ENCODE measurements around the gene VASP.

The VASP gene

DNA sequence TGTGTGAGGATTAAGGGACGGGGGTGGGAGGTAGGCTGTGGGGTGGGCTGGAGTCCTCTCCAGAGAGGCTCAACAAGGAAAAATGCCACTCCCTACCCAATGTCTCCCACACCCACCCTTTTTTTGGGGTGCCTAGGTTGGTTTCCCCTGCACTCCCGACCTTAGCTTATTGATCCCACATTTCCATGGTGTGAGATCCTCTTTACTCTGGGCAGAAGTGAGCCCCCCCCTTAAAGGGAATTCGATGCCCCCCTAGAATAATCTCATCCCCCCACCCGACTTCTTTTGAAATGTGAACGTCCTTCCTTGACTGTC, 34.0 kb upstream of the VASP start (continued):
- TF ChIP-seq ZFP30 (CRISPR knock-in tag; IDR thresholded peaks at IDR 0.05): no peak
- TF ChIP-seq CSDC2 (CRISPR knock-in tag; IDR thresholded peaks at IDR 0.05): no peak
- no peak for TF ChIP-seq ARNTL (CRISPR knock-in tag; IDR thresholded peaks at IDR 0.05; ENCODE audit: borderline replicate concordance, low read depth)
- TF ChIP-seq PPARA (CRISPR knock-in tag; IDR thresholded peaks at IDR 0.05; ENCODE audit: borderline replicate concordance): no peak

DNA sequence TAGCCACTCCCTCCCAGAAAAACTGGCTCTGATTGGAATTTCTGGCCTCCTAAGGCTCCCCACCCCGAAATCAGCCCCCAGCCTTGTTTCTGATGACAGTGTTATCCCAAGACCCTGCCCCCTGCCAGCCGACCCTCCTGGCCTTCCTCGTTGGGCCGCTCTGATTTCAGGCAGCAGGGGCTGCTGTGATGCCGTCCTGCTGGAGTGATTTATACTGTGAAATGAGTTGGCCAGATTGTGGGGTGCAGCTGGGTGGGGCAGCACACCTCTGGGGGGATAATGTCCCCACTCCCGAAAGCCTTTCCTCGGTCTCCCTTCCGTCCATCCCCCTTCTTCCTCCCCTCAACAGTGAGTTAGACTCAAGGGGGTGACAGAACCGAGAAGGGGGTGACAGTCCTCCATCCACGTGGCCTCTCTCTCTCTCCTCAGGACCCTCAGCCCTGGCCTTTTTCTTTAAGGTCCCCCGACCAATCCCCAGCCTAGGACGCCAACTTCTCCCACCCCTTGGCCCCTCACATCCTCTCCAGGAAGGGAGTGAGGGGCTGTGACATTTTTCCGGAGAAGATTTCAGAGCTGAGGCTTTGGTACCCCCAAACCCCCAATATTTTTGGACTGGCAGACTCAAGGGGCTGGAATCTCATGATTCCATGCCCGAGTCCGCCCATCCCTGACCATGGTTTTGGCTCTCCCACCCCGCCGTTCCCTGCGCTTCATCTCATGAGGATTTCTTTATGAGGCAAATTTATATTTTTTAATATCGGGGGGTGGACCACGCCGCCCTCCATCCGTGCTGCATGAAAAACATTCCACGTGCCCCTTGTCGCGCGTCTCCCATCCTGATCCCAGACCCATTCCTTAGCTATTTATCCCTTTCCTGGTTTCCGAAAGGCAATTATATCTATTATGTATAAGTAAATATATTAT, 33.3 kb upstream of the VASP start:
- no peak for ATAC-seq
- TF ChIP-seq, protein P1, sequence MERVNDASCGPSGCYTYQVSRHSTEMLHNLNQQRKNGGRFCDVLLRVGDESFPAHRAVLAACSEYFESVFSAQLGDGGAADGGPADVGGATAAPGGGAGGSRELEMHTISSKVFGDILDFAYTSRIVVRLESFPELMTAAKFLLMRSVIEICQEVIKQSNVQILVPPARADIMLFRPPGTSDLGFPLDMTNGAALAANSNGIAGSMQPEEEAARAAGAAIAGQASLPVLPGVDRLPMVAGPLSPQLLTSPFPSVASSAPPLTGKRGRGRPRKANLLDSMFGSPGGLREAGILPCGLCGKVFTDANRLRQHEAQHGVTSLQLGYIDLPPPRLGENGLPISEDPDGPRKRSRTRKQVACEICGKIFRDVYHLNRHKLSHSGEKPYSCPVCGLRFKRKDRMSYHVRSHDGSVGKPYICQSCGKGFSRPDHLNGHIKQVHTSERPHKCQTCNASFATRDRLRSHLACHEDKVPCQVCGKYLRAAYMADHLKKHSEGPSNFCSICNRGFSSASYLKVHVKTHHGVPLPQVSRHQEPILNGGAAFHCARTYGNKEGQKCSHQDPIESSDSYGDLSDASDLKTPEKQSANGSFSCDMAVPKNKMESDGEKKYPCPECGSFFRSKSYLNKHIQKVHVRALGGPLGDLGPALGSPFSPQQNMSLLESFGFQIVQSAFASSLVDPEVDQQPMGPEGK (CRISPR knock-in tag; IDR thresholded peaks at IDR 0.05; ENCODE audit: borderline replicate concordance): peak; percentile 11; the same call in 1 of the 2 replicates
- TF ChIP-seq ZFP30 (CRISPR knock-in tag; IDR thresholded peaks at IDR 0.05) (no peak), ESRRG (CRISPR knock-in tag; IDR thresholded peaks at IDR 0.05) (no peak)
- TF ChIP-seq, protein P2, sequence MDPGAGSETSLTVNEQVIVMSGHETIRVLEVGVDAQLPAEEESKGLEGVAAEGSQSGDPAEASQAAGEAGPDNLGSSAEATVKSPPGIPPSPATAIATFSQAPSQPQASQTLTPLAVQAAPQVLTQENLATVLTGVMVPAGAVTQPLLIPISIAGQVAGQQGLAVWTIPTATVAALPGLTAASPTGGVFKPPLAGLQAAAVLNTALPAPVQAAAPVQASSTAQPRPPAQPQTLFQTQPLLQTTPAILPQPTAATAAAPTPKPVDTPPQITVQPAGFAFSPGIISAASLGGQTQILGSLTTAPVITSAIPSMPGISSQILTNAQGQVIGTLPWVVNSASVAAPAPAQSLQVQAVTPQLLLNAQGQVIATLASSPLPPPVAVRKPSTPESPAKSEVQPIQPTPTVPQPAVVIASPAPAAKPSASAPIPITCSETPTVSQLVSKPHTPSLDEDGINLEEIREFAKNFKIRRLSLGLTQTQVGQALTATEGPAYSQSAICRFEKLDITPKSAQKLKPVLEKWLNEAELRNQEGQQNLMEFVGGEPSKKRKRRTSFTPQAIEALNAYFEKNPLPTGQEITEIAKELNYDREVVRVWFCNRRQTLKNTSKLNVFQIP (CRISPR knock-in tag; IDR thresholded peaks at IDR 0.05; ENCODE audit: borderline replicate concordance, low read depth): no peak

DNA sequence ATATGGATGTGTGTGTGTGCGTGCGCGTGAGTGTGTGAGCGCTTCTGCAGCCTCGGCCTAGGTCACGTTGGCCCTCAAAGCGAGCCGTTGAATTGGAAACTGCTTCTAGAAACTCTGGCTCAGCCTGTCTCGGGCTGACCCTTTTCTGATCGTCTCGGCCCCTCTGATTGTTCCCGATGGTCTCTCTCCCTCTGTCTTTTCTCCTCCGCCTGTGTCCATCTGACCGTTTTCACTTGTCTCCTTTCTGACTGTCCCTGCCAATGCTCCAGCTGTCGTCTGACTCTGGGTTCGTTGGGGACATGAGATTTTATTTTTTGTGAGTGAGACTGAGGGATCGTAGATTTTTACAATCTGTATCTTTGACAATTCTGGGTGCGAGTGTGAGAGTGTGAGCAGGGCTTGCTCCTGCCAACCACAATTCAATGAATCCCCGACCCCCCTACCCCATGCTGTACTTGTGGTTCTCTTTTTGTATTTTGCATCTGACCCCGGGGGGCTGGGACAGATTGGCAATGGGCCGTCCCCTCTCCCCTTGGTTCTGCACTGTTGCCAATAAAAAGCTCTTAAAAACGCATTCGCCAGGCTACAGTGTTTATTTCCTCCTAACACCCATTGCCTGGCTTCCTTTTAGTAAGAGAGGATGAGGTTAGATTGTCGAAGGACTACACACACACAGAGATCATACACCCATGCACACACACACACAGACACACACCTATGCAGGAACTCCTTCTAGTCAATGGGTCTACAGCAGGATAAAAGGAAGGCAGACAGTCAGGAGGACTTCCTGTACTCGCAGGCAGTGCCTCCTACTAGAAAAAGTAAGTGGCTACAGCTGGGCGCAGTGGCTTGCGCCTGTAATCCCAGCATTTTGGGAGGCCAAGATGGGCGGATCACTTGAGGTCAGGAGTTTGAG, 32.4 kb upstream of the VASP start:
- TF ChIP-seq SNAI2 (CRISPR knock-in tag; IDR thresholded peaks at IDR 0.05): no peak
- TF ChIP-seq ZC3H10 (CRISPR knock-in tag; IDR thresholded peaks at IDR 0.05): peak; percentile 18; the same call in 1 of the 2 replicates
- TF ChIP-seq, protein P1 (CRISPR knock-in tag; IDR thresholded peaks at IDR 0.05; ENCODE audit: borderline replicate concordance): 0 out of 2 replicates have a peak, but pooled peaks have one; percentile 13
- no peak for ATAC-seq

DNA sequence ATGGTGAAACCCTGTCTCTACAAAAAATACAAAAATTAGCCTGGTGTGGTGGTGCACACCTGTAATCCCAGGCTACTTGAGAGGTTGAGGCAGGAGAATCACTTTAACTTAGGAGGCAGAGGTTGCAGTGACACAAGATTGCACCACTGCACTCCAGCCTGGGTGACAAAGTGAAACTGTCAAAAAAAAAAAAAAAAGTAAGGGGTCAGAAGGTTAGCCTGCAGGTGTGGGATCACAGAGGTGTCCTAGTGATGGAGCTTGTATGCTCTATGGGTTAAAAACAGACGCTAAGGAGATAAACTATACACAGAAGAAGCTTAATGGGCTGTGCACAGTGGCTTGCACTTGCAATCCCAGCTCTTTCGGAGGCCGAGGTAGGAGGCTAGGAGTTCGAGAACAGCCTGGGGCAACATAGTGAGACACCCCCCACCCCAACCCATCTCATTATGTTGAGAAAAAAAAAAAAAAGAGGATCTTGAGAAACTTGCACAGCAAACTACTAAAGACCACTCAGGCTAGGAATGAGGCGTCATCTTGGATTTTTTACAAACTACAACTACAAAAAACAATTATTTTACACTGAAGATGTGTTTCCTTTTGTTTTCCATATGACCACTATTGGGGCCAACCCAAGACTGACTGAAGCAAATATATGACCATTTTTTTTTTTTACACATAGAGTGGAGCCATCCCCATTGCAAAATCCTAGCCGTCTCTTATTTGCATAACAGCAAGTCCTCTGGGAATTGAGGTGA, 31.6 kb upstream of the VASP start:
- TF ChIP-seq BACH2 (CRISPR knock-in tag; IDR thresholded peaks at IDR 0.05; ENCODE audit: borderline replicate concordance): no peak
- TF ChIP-seq OSR1 (CRISPR knock-in tag; IDR thresholded peaks at IDR 0.05): no peak
- no peak for TF ChIP-seq ISL1 (CRISPR knock-in tag; IDR thresholded peaks at IDR 0.05)
- TF ChIP-seq, protein P3, sequence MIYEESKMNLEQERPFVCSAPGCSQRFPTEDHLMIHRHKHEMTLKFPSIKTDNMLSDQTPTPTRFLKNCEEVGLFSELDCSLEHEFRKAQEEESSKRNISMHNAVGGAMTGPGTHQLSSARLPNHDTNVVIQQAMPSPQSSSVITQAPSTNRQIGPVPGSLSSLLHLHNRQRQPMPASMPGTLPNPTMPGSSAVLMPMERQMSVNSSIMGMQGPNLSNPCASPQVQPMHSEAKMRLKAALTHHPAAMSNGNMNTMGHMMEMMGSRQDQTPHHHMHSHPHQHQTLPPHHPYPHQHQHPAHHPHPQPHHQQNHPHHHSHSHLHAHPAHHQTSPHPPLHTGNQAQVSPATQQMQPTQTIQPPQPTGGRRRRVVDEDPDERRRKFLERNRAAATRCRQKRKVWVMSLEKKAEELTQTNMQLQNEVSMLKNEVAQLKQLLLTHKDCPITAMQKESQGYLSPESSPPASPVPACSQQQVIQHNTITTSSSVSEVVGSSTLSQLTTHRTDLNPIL (CRISPR knock-in tag; IDR thresholded peaks at IDR 0.05; ENCODE audit: low read depth): no peak
- no peak for TF ChIP-seq ZFP30 (CRISPR knock-in tag; IDR thresholded peaks at IDR 0.05)
- 0 out of 2 replicates have a peak, but pooled peaks have one; percentile 6 for TF ChIP-seq ZC3H10 (CRISPR knock-in tag; IDR thresholded peaks at IDR 0.05)
- TF ChIP-seq, protein P1 (CRISPR knock-in tag; IDR thresholded peaks at IDR 0.05; ENCODE audit: borderline replicate concordance): peak; percentile 12; the same call in 1 of the 2 replicates
- peak; percentile 2; the same call in 2 of the 3 replicates for ATAC-seq

All from SK-N-SH treated with all-trans-retinoic acid at 6 μM for 48 hours (cell line).